Measurements from ENCODE around the gene SAMD3.
"Not testable (repeated sequence)": the region's sequence is repeated elsewhere in the genome, so short reads cannot be mapped to it uniquely, and the experiment has no call there.

The SAMD3 gene

GRCh38 chr6:130176378-130176777 is 46.4 kb downstream of the SAMD3 start:
- no peak for DNase-seq (ENCODE audit: low read depth)

DNA sequence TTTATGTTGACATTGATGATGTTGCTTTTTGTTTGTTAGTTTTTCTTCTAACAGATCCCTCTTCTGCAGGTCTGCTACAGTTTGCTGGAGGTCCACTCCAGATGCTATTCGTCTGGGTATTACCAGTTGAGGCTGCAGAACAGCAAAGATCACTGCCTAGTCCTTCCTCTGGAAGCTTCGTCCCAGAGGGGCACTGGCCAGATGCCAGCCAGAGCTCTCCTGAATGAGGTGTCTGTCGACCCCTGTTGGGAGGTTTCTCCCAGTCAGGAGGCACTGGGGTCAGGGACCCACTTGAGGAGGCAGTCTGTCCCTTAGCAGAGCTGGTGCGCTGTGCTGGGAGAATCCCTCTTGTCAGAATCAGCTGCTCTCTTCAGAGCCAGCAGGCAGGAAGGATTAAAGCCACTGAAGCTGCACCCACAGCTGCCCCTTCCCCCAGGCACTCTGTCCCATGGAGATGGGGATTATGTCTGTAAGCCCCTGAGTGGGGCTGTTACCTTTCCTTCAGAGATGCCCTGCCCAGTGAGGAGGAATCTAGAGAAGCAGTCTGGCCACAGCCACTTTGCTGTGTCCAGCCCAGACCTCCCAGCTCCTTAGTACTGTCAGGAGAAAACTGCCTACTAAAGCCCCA is 49.3 kb downstream of the SAMD3 start:
- not testable (repeated sequence) for DNase-seq (ENCODE audit: low read depth)

- not testable (repeated sequence) for DNase-seq (ENCODE audit: low read depth)
These were observed 52.6 kb downstream of the SAMD3 start for GRCh38 chr6:130170160-130170559.

- no peak for DNase-seq (ENCODE audit: low read depth)
These were observed 55.1 kb downstream of the SAMD3 start for GRCh38 chr6:130167655-130168054.

- DNase-seq (ENCODE audit: low read depth): no peak
These were observed 58.5 kb downstream of the SAMD3 start for GRCh38 chr6:130164251-130164650.

DNA sequence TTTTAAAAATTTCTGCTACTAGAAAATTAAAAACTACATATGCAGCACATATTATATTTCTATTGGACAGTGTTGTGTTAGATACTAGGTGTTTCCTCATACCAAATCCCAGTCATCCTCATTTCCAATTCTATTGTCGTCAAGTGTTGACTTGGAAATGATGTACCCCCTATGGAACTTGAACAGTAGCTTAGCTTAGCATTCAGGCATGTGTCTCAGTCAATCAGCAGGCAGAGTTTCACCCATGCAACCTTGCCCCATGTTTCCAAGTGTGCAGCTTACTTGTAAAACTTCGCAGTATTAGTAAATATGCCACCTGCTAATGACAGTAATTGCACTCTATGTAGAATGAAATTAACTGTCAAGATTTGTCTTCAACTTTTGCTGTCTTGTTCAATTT is 59.5 kb downstream of the SAMD3 start:
- DNase-seq (ENCODE audit: low read depth): no peak

- no peak for DNase-seq (ENCODE audit: low read depth)
These were observed 60.3 kb downstream of the SAMD3 start for GRCh38 chr6:130162421-130162820.

DNA sequence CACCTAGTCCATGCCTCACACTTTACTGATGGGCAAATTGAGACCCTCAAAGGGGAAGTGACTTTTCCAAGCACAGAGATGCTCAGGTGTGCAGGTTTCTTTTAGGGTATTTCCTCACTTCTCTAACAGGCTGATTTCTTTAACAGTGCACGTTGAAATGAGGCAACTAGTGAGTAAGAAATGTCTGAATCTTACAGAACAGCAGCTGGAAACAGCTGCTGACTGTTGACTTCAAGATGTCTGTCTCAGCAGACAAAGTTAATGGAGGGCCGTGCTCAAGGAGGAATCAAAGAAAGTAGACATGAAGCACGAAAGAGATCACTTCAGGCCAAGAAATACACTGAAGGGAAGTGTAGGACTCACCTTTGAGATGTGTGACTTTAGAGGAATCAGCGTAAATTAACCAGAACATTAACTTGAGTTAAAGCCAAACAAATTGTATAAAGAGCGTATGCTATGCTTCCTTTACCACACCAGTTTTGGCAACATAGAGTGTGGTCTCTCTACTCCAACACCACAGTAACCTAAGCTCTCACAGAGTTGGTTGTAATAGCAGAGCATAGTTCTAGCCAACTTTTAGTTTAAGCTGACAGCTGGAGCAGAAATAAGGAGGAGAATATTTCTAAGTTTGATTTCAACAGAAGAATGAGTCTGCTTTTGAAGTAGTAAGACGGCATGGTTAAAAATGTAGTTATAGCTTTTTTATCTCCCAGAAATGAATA is 60.9 kb downstream of the SAMD3 start:
- no peak for DNase-seq (ENCODE audit: low read depth)

DNA sequence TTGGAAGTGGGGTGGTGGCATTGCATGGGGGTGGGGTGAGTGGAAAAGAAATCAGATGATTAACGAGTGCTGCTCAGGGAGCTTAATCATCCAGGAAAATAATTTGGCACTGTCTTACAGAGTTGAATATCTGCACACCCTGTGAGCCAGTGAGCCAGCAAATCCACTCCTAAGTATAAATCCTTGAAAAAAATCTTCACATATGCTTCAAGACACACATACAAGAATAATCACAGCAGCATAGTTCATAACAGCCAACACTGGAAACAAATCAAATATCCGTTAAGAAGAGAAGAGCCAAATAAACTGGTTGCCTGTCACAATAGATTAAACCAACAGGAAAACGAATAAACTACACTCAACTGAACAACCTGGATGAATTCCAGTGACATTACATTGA is 62.8 kb downstream of the SAMD3 start:
- no peak for DNase-seq (ENCODE audit: low read depth)

DNA sequence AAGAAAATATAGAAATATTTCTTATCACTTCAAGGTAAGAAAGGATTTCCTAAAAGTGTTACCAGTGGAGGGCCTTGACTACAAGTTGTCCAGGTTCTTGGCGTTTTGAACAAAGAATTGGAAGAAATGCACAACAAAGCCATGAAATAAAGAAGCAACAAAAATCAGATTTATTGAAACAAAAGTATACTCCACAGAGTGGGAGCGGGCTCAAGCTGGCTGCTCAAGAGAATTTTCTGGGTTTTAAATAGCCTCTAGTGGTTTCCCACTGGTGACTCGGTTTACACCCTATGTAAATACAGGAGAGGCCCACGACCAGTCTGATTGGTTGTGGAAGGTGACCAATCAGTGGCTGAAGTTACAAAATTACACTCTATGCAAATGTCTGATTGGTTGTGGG is 64.2 kb downstream of the SAMD3 start:
- no peak for DNase-seq (ENCODE audit: low read depth)

DNA sequence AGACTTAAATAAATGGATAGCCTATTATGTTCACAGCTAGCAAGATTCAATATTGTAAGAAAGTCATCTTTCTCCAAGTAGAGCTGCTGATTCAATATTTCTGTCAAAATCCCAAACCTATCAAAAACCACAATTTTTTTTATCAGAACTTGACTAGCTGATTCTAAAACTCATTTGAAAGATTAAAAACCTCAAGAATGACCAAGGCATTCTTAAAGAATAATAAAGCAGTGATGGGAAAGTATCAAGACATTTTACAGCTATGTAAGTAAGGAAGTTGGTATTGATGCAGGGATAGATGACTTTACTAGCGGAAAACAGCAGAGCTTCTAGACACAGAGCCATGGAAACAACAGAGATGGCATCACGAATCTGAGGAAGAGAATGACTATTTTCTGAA is 64.7 kb downstream of the SAMD3 start:
- DNase-seq (ENCODE audit: low read depth): no peak

- no peak for DNase-seq (ENCODE audit: low read depth)
These were observed 65.8 kb downstream of the SAMD3 start for GRCh38 chr6:130156908-130157307.

GRCh38 chr6:130152908-130153510 is 69.7 kb downstream of the SAMD3 start:
- DNase-seq (ENCODE audit: low read depth): no peak

DNA sequence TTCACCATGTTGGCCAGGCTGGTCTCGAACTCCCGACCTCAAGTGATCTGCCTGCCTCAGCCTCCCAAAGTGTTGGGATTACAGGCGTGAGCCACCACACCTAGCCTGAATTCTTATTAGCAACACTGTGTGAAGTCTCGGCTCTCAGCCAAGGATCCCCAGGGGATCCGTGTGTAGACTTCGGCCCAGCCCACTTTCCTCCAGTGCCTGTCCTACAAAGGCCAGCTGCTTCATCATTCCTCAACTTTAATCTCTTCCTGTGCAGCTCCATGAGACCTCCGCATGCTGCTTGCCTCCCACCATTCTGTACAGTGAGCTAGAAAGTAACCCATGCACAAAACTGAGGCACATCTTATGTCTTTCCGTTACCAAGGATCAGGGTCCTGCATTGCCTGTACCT is 71.8 kb downstream of the SAMD3 start:
- no peak for DNase-seq (ENCODE audit: low read depth)

DNA sequence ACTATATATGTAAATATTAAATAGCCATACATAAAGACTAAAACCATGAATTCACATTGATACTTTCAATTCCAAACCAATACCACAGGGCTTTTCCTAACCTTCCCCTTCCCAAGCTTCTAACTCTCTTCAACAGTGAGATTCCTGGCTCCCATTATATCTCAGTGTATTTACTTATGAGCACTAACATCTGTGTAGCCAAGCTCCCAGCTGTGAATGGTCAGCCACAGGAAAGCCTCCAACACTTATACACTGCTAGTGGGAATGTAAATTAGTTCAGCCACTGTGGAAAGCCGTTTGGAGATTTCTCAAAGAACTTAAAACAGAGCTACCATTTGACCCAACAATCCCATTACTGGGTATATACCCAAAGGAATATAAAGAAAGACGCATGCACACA is 73.7 kb downstream of the SAMD3 start:
- not testable (repeated sequence) for DNase-seq (ENCODE audit: low read depth)

DNA sequence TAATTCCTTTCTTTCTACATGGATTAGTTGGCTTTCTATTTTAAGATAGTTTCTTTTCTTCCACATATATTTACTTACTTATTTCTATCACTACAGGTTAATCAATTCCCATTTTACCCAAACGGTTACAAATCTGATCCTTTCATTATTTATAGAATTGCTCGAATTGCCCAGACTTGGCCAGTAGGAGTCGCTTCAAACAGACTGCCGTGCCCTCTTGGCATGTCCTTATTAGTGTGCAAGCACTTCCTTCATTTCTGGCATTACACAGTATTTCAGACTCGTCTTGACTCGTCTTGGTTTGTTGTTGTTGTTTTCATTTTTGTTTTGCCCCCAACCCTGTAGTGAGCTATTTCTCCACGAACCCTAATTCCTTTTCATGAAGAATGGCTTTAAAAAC is 74.6 kb downstream of the SAMD3 start:
- DNase-seq (ENCODE audit: low read depth): no peak

GRCh38 chr6:130147111-130147510 is 75.6 kb downstream of the SAMD3 start:
- DNase-seq (ENCODE audit: low read depth): no peak

GRCh38 chr6:130143709-130144108 is 79.0 kb downstream of the SAMD3 start:
- DNase-seq (ENCODE audit: low read depth): no peak

- DNase-seq (ENCODE audit: low read depth): no peak
These were observed 82.7 kb downstream of the SAMD3 start for GRCh38 chr6:130140084-130140483.

GRCh38 chr6:130138909-130139242 is 83.9 kb downstream of the SAMD3 start:
- DNase-seq (ENCODE audit: low read depth): no peak

- no peak for DNase-seq (ENCODE audit: low read depth)
These were observed 84.4 kb downstream of the SAMD3 start for GRCh38 chr6:130138116-130138908.

GRCh38 chr6:130136798-130137197 is 86.0 kb downstream of the SAMD3 start:
- DNase-seq (ENCODE audit: low read depth): no peak

GRCh38 chr6:130134582-130134981 is 88.2 kb downstream of the SAMD3 start:
- no peak for DNase-seq (ENCODE audit: low read depth)
